Ectodermal cell (in vitro differentiated cells): Measurements from ENCODE around the gene GABRR3.

Experiments used
- H3K27ac ChIP-seq: 2 replicates; pipeline ENCODE4 v1.7.0; 2013; ENCODE audit warnings: mild to moderate bottlenecking, low read depth, low read length; ENCODE audit not compliant: insufficient read depth, poor library complexity, severe bottlenecking
- H3K27me3 ChIP-seq: 2 replicates; pipeline ENCODE4 v1.7.0; 2013; ENCODE audit warnings: mild to moderate bottlenecking, low read length; ENCODE audit not compliant: insufficient read depth, control insufficient read depth, poor library complexity, severe bottlenecking
- H3K36me3 ChIP-seq: one replicate; pipeline ENCODE4 v1.7.0; 2013; ENCODE audit warnings: low read length; ENCODE audit not compliant: control insufficient read depth, insufficient read depth
- H3K4me1 ChIP-seq: one replicate; pipeline ENCODE4 v1.7.0; 2013; ENCODE audit warnings: low read length; ENCODE audit not compliant: control insufficient read depth, insufficient read depth
- H3K4me3 ChIP-seq: 2 replicates; pipeline ENCODE4 v1.7.0; 2013; ENCODE audit warnings: low read depth, low read length, control low read depth; ENCODE audit not compliant: insufficient read depth
- H3K9me3 ChIP-seq: 2 replicates; pipeline ENCODE4 v1.7.0; 2013; ENCODE audit warnings: mild to moderate bottlenecking, low read length, moderate library complexity; ENCODE audit not compliant: control insufficient read depth
- WGBS, 2 experiments: methylation state at CpG; one replicate each; pipeline ENCODE4 v1.1.7; 2013; ENCODE audit warnings: missing lambda C conversion rate in 2 of 2; 5-methylcytosine and 5-hydroxymethylcytosine counted together

GABRR3 gene

DNA sequence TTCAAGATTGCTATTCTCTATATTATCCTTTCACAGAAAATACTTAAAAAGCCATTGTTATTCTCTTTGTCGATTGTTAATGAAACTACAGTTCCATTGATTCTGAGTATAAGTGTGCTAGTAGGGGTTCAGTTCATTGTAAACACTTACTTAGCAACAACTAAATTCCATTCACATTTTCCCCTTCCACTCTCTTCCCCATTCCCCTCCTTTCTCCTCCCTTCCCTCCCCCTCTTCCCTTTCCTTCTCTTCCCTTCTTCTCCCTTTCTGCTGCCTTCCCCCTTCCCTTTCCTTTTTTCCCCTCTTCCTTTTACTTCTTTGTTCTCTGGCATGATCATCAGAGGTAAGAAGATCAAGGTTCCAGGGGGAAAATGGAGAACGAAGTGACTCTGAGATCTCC lies 41.6 kb downstream of the GABRR3 start:
- Histone ChIP-seq H3K4me1 (no peaks in the 10 kb centered on the region), H3K36me3 (no peaks in the 10 kb centered on the region)

DNA sequence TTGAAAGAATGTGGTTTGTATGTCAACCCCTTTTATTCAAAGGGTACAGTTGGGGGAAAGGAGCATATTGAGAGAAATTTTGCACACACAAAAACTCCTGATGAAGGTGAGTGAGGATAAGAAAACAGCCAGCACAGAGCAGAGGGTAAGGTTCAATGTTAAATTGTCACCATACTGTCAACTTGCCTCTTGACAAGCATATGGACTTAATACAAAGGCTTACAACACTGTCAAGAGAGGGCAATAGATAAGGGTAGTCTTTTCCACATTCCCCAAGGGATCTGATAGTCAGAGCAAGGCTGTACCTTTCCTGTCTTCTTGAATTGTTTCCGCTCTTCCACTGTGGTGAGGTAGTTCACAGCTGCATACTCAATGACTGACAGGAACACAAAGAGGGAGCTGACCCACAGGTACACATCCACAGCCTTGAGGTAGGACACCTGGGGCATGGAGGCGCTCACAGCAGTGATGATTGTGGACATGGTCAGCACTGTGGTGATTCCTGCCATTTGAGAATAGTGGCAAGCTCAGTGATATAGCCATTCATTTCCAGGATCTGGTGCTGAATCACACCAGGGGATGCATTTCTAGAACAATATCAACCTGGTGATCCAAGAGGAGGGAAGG lies 42.5 kb downstream of the GABRR3 start:
- Histone ChIP-seq H3K27me3 (no peaks in the 10 kb centered on the region), H3K4me1 (no peaks in the 10 kb centered on the region), H3K27ac (no peak overlapping the region), H3K4me3 (no peak overlapping the region), H3K36me3 (no peaks in the 10 kb centered on the region), H3K9me3 (no peaks in the 10 kb centered on the region)
- WGBS, 2 experiments, result 87 to 92% methylated on average over 2 of the region's 2 CpGs

More for the DNA sequence above, 41.6 kb downstream of the GABRR3 start:
- Histone ChIP-seq H3K4me3 (no peak overlapping the region), H3K9me3 (no peaks in the 10 kb centered on the region), H3K27ac (no peak overlapping the region), H3K27me3 (no peaks in the 10 kb centered on the region)
- WGBS, 2 experiments, result 67 to 74% methylated on average over 1 of the region's 2 CpGs

DNA sequence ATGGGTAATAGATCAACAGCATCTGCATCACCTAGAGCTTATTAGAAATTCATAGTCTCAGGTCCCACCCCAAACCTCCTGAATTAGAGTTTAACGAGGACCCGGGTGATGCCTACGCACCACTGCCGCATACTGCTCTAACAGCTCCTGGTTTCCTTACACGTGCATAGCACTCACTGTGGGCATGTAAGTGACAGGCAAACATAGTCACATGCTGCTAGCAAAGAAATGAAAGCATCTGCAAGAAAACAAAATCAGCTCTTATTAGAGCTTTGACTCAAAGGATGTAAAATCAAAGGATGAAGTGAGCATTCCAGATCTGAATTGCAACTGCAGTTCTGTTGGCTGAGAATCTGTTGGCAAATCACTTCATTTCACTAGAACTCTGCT lies 43.8 kb downstream of the GABRR3 start:
- H3K27ac ChIP-seq, result no peak overlapping the region
- no peaks in the 10 kb centered on the region for H3K9me3 ChIP-seq
- no peak overlapping the region for H3K4me3 ChIP-seq
- 83 to 84% methylated on average over 5 of the region's 5 CpGs for WGBS, 2 experiments
- no peaks in the 10 kb centered on the region for H3K36me3 ChIP-seq
- H3K4me1 ChIP-seq, result no peaks in the 10 kb centered on the region
- no peaks in the 10 kb centered on the region for H3K27me3 ChIP-seq

DNA sequence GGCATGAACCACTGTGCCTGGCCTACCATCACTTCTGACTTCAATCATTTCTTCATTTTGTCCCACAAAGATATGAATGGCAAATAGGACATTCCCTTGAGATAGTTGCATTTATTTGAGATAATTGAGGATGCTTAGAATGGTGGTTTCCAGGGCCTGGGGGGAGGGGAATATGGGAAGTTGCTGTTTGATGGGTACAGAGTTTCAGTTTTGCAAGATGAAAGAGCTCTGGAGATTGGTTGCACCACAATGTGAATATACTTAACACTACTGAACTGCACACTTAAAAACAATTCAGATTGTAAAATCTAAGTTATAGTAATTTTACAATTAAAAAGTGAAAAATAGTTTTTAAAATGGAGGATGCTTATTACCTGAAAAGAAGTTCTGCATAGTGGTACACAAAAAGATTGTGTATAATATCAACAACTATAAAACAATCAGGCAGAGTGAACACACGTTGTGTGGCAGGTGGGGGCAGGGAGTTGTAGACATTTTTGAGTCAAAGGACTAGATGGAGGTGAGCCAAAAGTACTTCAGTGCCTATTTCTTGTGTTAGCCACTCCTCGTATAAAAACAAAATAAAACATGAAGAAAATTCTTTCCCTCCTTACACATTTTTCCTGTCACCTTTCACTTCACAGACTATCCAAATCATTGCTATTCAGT lies 44.4 kb downstream of the GABRR3 start:
- no peaks in the 10 kb centered on the region for H3K27me3 ChIP-seq
- no peaks in the 10 kb centered on the region for H3K9me3 ChIP-seq
- no peak overlapping the region for H3K27ac ChIP-seq
- no peak overlapping the region for H3K4me3 ChIP-seq
- H3K36me3 ChIP-seq, result no peaks in the 10 kb centered on the region
- 90 to 91% methylated on average over 2 of the region's 2 CpGs for WGBS, 2 experiments
- H3K4me1 ChIP-seq, result no peaks in the 10 kb centered on the region

DNA sequence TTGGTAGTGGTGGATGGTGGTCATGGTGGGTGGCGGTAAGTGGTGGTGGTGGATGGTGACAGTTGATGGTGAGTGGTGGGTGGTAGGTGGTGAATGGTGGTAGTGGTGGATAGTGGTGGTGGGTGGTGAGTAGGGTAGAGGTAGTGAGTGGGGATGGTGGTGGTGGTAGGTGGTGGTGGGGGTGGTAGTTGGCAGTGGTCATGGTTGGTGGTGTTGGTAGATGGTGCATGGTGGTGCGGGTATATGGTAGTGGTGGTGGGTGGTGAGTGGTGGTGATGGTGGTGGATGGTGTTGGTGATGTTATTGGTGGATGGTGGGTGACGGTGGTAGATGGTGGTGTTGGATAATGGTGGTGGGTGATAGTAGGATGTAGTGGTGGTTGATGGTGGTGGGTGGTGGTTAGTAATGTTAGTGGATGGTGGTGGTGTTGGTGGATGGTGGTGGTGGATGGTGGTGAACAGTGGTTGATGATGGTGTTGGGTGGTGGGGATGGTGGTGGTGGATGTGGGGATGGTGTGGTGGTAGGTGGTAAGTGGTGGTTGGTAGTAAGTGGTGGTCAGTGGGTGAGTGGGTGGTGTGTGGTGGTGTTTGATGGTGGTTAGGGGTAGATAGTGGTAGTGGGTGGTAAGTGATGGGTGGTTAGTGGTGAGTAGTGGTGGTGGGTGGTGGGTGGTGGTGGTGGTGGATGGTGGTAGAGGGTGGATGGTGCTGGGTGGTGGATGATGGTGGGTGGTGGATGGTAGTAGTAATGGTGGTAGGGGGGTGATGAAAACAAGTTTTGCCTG lies 46.1 kb downstream of the GABRR3 start:
- H3K4me1 ChIP-seq, result no peaks in the 10 kb centered on the region
- H3K9me3 ChIP-seq, result no peaks in the 10 kb centered on the region
- 92 to 97% methylated on average over 3 of the region's 3 CpGs for WGBS, 2 experiments
- H3K27me3 ChIP-seq, result no peaks in the 10 kb centered on the region
- H3K27ac ChIP-seq, result no peak overlapping the region
- H3K4me3 ChIP-seq, result no peak overlapping the region
- no peaks in the 10 kb centered on the region for H3K36me3 ChIP-seq

DNA sequence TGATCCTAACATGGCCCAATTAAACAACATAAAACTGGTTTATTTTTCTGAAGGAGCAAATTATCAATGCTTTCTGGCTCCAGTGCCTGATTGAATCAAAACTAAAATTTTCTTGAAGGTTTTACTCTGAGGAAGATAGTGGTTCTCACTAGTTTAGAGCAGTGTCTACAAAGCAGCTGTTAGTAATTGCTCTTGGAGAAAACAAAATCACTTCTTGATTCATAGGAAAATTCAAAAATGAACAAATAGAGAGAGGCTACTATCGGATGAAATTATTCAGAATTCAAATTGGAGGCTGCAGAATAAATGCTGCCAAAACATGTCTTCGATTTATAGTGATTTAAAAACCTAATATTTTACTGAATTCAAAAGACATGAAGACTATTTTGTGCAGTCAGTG lies 47.8 kb downstream of the GABRR3 start:
- 85 to 100% methylated on average over 2 of the region's 2 CpGs for WGBS, 2 experiments
- no peaks in the 10 kb centered on the region for H3K4me1 ChIP-seq

DNA sequence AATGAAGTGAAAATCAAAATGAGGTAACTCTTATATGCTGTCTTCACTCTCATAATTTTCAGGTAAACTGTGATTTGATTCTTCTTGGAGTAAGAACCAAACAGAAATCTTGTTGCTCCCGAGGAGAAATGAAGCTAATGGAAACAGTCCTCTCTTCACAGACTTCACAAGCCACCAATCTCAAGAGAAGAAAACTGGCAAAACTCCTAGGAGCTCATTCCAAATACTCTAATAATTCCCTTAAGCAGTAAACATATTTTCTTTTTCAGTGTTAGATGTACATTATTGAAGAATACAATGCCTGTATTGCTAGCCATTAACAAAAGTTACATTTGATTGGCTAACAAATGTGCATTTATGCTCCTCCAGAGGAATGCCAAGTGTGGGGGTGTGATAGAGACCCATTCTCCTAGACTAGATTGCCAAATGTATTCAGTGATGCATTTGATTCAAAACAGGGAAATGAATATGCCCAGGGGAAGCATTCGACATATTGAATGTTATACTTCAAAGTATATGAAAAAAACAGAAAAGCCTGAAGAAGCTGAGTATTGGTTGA lies 51.1 kb downstream of the GABRR3 start:
- Histone ChIP-seq H3K27ac (no peak overlapping the region), H3K4me3 (no peak overlapping the region), H3K4me1 (no peaks in the 10 kb centered on the region), H3K9me3 (no peaks in the 10 kb centered on the region), H3K27me3 (no peaks in the 10 kb centered on the region), H3K36me3 (no peaks in the 10 kb centered on the region)
- 50 to 100% methylated on average over 1 to 2 of the region's 2 CpGs for WGBS, 2 experiments

More for the DNA sequence above, 47.8 kb downstream of the GABRR3 start:
- Histone ChIP-seq H3K4me3 (no peak overlapping the region), H3K27ac (no peak overlapping the region), H3K9me3 (no peaks in the 10 kb centered on the region), H3K27me3 (no peaks in the 10 kb centered on the region), H3K36me3 (no peaks in the 10 kb centered on the region)

DNA sequence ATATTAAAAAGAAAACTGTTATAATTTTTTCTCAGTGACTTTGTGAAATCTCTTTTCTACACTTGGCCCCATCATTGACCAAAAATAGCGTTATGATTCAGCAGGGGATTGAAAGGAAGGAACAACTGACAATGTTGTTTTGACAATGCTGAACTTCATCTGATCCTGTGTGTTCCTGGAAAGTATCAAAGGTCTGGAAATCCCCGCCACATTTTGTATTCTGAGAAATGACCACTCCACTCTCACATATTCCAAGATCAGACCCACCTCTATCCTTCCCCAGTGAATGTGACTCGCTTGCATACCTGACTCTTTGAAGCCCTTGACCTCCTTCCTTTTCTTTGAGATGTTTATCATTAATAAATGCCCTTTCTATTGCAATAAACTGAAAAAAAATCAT lies 53.2 kb downstream of the GABRR3 start:
- no peaks in the 10 kb centered on the region for H3K36me3 ChIP-seq
- no peaks in the 10 kb centered on the region for H3K9me3 ChIP-seq
- 88 to 95% methylated on average over 3 of the region's 3 CpGs for WGBS, 2 experiments
- no peaks in the 10 kb centered on the region for H3K4me1 ChIP-seq
- no peaks in the 10 kb centered on the region for H3K27me3 ChIP-seq
- H3K27ac ChIP-seq, result no peak overlapping the region
- no peak overlapping the region for H3K4me3 ChIP-seq

DNA sequence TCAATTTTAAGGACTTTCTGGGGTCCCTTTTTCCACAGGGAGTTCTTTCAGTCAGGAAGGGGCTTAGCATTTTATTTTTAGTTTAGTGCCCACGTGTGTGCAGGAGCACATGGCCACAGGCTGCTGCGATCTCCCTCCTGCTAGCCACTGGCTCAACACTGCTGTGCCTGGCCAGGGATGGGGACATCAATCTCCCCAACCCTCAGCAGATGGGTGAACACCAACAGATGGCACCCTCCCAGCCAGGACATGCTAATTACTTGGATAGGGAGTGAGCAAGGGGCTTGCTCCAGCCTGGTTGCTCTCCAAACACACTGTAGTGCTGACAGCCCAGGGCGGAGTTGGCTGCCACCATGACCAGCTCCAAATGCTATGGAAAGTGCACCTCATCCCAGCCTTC lies 55.5 kb downstream of the GABRR3 start:
- H3K27me3 ChIP-seq, result no peaks in the 10 kb centered on the region
- no peaks in the 10 kb centered on the region for H3K9me3 ChIP-seq
- H3K4me3 ChIP-seq, result no peak overlapping the region
- no peak overlapping the region for H3K27ac ChIP-seq
- H3K36me3 ChIP-seq, result no peaks in the 10 kb centered on the region
- 90 to 92% methylated on average over 3 of the region's 3 CpGs for WGBS, 2 experiments
- no peaks in the 10 kb centered on the region for H3K4me1 ChIP-seq

DNA sequence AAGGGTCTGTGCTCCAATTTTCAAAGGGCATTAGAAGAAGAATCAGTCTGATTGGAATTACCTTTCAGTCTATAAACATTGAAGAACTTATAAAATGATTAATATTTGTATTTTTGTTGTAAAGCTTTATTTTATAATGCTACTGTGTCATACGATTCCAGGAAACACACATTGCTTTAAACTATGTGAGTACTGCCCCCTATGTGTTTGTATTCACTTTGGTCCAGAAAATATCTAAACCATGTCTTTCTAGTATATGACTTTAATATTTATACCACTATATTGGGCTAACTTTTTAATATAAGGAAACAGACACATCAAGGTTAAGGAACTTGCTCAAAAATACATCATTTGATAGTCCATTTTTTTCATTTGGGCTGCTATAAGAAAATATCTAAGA lies 59.6 kb downstream of the GABRR3 start:
- Histone ChIP-seq H3K27me3 (peaks cover 24% of the 10 kb centered on the region), H3K36me3 (no peaks in the 10 kb centered on the region), H3K4me1 (no peaks in the 10 kb centered on the region), H3K9me3 (no peaks in the 10 kb centered on the region), H3K27ac (no peak overlapping the region), H3K4me3 (no peak overlapping the region)
- WGBS, 2 experiments, result 100% methylated on average over 1 of the region's 1 CpG; no CpG with 5 or more reads in 1 of the 2 experiments
